AG09309 (cell line): ENCODE measurements around the gene IER3.

Experiments used
- DNase-seq: peaks from one replicate; pipeline ENCODE4 v3.0.0-alpha.2; 2010; ENCODE audit warnings: low read depth
- H3K4me3 ChIP-seq: 2 replicates; pipeline ENCODE4 v1.5.1; 2011; ENCODE audit warnings: mild to moderate bottlenecking, low read depth, low read length, moderate library complexity; ENCODE audit not compliant: control insufficient read depth
- TF ChIP-seq, protein P1 (sequence below): IDR thresholded peaks from 2 replicates; pipeline ENCODE4 v1.5.1; 2011; ENCODE audit warnings: mild to moderate bottlenecking, low read depth, low read length, inconsistent platforms; ENCODE audit not compliant: insufficient read depth, control insufficient read depth; ENCODE audit errors: missing control alignments

IER3 gene

DNA sequence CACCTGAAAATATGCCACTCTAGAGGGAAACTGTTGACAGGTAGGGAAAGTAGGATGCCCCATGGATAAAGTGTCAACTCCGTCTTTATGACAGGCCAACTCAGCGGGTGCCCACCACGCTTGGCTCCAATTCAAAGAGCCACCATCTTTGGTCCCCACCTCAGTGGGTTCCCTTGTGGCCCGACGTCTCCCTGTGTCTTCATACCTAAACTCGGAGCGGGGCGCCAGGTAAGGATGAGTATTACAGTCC is 27.5 kb downstream of the IER3 start:
- DNase-seq = no peak
- H3K4me3 ChIP-seq = peak overlapping the region; percentile 79

DNA sequence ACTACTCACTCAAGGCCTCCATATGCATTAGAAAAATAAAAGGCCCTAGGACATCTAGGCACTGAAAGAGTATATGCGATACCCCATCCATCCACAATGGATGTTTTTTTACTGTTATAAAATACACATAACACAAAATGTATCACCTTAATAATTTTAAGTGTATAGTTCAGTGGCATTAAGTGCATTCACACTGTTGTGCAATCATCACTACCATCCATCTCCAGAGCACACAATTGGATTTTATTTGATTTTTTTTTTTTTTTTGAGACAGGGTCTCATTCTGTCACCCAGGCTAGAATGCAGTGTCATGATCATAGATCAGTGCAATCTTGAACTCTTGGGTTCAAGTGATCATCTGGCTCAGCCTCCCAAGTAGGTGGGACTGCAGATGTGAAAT is 30.1 kb downstream of the IER3 start:
- no peak overlapping the region for H3K4me3 ChIP-seq
- TF ChIP-seq, protein P1, sequence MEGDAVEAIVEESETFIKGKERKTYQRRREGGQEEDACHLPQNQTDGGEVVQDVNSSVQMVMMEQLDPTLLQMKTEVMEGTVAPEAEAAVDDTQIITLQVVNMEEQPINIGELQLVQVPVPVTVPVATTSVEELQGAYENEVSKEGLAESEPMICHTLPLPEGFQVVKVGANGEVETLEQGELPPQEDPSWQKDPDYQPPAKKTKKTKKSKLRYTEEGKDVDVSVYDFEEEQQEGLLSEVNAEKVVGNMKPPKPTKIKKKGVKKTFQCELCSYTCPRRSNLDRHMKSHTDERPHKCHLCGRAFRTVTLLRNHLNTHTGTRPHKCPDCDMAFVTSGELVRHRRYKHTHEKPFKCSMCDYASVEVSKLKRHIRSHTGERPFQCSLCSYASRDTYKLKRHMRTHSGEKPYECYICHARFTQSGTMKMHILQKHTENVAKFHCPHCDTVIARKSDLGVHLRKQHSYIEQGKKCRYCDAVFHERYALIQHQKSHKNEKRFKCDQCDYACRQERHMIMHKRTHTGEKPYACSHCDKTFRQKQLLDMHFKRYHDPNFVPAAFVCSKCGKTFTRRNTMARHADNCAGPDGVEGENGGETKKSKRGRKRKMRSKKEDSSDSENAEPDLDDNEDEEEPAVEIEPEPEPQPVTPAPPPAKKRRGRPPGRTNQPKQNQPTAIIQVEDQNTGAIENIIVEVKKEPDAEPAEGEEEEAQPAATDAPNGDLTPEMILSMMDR = no peak
- DNase-seq = no peak

More for the DNA sequence above, 27.5 kb downstream of the IER3 start:
- TF ChIP-seq, protein P1 = no peak

DNA sequence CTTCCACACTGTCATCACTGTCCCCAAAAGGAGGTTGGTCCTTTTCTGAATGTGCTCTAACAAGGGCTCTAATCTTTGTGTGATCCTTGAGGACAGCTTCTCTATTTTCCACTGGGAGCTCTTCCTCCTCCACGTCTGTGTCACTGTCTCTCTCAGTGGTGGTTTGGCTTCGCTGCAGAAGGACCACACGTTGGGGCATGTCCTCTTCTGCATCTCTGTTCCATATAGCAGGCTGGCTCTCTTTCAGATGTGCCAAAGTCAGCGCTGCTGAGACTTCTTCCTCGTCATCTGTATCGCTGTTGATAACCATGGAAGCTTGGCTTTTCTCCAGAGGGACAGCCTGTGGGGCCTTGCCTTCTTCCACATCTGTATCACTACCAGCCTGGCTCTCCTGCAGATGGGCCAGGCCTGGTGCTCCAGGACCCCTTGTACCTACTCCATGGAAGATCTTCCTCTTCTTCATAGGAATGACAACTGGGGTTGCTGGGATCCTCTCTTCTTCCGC is 31.9 kb downstream of the IER3 start:
- no peak overlapping the region for H3K4me3 ChIP-seq
- TF ChIP-seq, protein P1 = no peak
- no peak for DNase-seq

- TF ChIP-seq, protein P1 = no peak
- H3K4me3 ChIP-seq = no peak overlapping the region
- no peak for DNase-seq
These were observed 32.5 kb downstream of the IER3 start for GRCh38 chr6:30711758-30712380.

DNA sequence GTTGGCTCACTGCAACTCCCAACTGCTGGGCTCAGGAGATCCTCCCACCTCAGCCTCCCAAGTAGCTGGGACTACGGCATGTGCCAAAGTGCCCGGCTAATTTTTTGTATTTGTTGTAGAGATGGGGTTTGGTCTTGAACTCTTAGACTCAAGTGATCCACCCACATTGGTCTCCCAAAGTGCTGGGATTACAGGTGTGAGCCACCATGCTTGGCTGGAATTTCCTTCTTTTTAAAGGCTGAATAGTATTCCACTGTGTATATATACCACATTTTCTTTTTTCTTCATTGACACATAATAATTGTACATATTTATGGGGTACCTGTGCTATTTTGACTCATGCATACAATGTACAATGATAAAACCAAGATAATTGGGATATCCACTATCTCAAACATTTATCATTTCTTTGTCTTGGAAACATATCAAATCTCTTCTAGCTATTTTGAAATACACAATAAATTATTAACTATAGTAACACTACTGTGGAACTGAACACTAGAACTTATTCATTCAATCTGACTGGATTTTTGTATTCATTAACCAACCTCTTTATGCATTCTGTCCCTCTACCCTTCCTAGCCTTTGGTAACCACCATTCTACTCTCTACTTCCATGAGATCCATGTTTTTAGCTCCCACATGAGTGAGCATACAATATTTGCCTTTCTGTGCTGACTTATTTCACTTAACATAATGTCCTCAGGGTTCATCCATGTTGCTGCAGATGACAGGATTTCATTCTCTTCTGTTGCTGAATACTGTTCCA is 35.1 kb downstream of the IER3 start:
- H3K4me3 ChIP-seq = no peak overlapping the region
- TF ChIP-seq, protein P1 = no peak

GRCh38 chr6:30707281-30707850 is 37.0 kb downstream of the IER3 start:
- TF ChIP-seq, protein P1 = no peak
- DNase-seq = no peak
- H3K4me3 ChIP-seq = no peak overlapping the region

More for the DNA sequence above, 35.1 kb downstream of the IER3 start:
- DNase-seq = no peak
